Retinal pigment epithelial cell (primary cell): ENCODE data around the gene KIF21B.

Experiments
- DNase-seq: peaks from one replicate; pipeline ENCODE4 v3.0.0-alpha.2; 2010; ENCODE audit warnings: low read depth
- H3K4me3 ChIP-seq: 2 replicates; pipeline ENCODE4 v1.5.1; 2011; ENCODE audit warnings: mild to moderate bottlenecking, low read length, control low read depth, moderate library complexity
- CTCF ChIP-seq: conservative IDR thresholded peaks from 2 replicates; pipeline ENCODE4 v1.5.1; 2011; ENCODE audit warnings: low read depth, low read length, control low read depth, inconsistent platforms

KIF21B gene

GRCh38 chr1:201059871-201060555 is 36.5 kb upstream of the KIF21B start:
- TF ChIP-seq CTCF: no peak
- H3K4me3 ChIP-seq: no peak overlapping the region
- DNase-seq: no peak

GRCh38 chr1:201059401-201059800 is 35.9 kb upstream of the KIF21B start:
- no peak for TF ChIP-seq CTCF
- no peak overlapping the region for H3K4me3 ChIP-seq
- no peak for DNase-seq

GRCh38 chr1:201054091-201054543 is 30.6 kb upstream of the KIF21B start:
- no peak for TF ChIP-seq CTCF
- no peak for DNase-seq
- no peak overlapping the region for H3K4me3 ChIP-seq

GRCh38 chr1:201053155-201053860 is 29.8 kb upstream of the KIF21B start:
- DNase-seq: no peak
- TF ChIP-seq CTCF: no peak
- no peak overlapping the region for H3K4me3 ChIP-seq

- no peak for TF ChIP-seq CTCF
- H3K4me3 ChIP-seq: no peak overlapping the region
- DNase-seq: no peak
Observed at GRCh38 chr1:201051399-201051798, 27.9 kb upstream of the KIF21B start.

GRCh38 chr1:201050515-201051277 is 27.2 kb upstream of the KIF21B start:
- H3K4me3 ChIP-seq: no peak overlapping the region
- DNase-seq: no peak
- no peak for TF ChIP-seq CTCF
